Fibroblast of lung (primary cell): ENCODE data around the gene VPS51.
"Not testable (repeated sequence)": the region's sequence is repeated elsewhere in the genome, so short reads cannot be mapped to it uniquely, and the experiment has no call there.

Source experiments
- EZH2 ChIP-seq: IDR thresholded peaks from 2 replicates; pipeline ENCODE4 v1.5.1; 2012; ENCODE audit warnings: low read length, control low read depth, mild to moderate bottlenecking; ENCODE audit errors: missing control alignments
- TF ChIP-seq, protein P1 (sequence below), 2 donors: IDR thresholded peaks in 1 of 2; conservative IDR thresholded peaks in 1 of 2; 1 replicate in 1 of 2; 2 replicates in 1 of 2; pipeline ENCODE4 v1.5.1; 2011 to 2012; ENCODE audit warnings: low read length in 2 of 2, control low read depth in 1 of 2, inconsistent platforms in 1 of 2, low read depth in 1 of 2, mild to moderate bottlenecking in 1 of 2

GRCh38 chr11:65150131-65150508 lies 54.1 kb downstream of the VPS51 start:
- TF ChIP-seq, protein P1, sequence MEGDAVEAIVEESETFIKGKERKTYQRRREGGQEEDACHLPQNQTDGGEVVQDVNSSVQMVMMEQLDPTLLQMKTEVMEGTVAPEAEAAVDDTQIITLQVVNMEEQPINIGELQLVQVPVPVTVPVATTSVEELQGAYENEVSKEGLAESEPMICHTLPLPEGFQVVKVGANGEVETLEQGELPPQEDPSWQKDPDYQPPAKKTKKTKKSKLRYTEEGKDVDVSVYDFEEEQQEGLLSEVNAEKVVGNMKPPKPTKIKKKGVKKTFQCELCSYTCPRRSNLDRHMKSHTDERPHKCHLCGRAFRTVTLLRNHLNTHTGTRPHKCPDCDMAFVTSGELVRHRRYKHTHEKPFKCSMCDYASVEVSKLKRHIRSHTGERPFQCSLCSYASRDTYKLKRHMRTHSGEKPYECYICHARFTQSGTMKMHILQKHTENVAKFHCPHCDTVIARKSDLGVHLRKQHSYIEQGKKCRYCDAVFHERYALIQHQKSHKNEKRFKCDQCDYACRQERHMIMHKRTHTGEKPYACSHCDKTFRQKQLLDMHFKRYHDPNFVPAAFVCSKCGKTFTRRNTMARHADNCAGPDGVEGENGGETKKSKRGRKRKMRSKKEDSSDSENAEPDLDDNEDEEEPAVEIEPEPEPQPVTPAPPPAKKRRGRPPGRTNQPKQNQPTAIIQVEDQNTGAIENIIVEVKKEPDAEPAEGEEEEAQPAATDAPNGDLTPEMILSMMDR (conservative IDR thresholded peaks at IDR 0.05 in 1 of 2, IDR thresholded peaks at IDR 0.05 in 1 of 2; ENCODE audit: low read depth in 1 of 2, low read length in 2 of 2): not testable (repeated sequence)
- TF ChIP-seq EZH2: not testable (repeated sequence)
